ENCODE measurements around the gene CHDH. TPM values are rescaled to one million over a fixed set of nuclear protein-coding genes. Genes with fewer than 3 reads are reported as not detected.

Gene CHDH
- total RNA-seq, 2 experiments from 2014 or later: 0.31 to 0.60 TPM

GRCh38 chr3:53845103-53845880 is 927 bp downstream of the CHDH start:
- H3K36me3 ChIP-seq (ENCODE audit: insufficient read depth, low read length): no peaks in the 10 kb centered on the region
- no peaks in the 10 kb centered on the region for H3K9me3 ChIP-seq (ENCODE audit: control insufficient read depth in 1 of 2, insufficient read depth in 1 of 2, low read length in 2 of 2)
- Mint-ChIP-seq H3K9me3 (no peaks in the 10 kb centered on the region), H3K27me3 (peaks cover 55% of the 10 kb centered on the region), H3K27ac (no peak overlapping the region), H3K4me1 (ENCODE audit: low read depth) (peaks cover 3% of the 10 kb centered on the region), H3K4me3 (peak overlapping the region; percentile 54), H3K36me3 (ENCODE audit: low read depth) (no peaks in the 10 kb centered on the region)
- intact Hi-C loops (cut with DNase I, micrococcal nuclease): no loop called here
- H3K4me3 ChIP-seq (ENCODE audit: low read length): peak overlapping the region; percentile 29
- H3K27ac ChIP-seq (ENCODE audit: low read depth in 1 of 2, low read length in 2 of 2): no peak overlapping the region
- ATAC-seq (ENCODE audit: poor library complexity) (no peak), DNase-seq (no peak)
- H3K4me1 ChIP-seq (ENCODE audit: insufficient read depth, low read length): peaks cover 13% of the 10 kb centered on the region
- POLR2A ChIA-PET: no interaction called here
- CTCF ChIA-PET: no interaction called here
- TF ChIP-seq CTCF (IDR thresholded peaks at IDR 0.05): no peak
- peaks cover 37 to 60% of the 10 kb centered on the region in 2 experiments for H3K27me3 ChIP-seq (ENCODE audit: control insufficient read depth in 1 of 2, insufficient read depth in 2 of 2, low read length in 2 of 2)

DNA sequence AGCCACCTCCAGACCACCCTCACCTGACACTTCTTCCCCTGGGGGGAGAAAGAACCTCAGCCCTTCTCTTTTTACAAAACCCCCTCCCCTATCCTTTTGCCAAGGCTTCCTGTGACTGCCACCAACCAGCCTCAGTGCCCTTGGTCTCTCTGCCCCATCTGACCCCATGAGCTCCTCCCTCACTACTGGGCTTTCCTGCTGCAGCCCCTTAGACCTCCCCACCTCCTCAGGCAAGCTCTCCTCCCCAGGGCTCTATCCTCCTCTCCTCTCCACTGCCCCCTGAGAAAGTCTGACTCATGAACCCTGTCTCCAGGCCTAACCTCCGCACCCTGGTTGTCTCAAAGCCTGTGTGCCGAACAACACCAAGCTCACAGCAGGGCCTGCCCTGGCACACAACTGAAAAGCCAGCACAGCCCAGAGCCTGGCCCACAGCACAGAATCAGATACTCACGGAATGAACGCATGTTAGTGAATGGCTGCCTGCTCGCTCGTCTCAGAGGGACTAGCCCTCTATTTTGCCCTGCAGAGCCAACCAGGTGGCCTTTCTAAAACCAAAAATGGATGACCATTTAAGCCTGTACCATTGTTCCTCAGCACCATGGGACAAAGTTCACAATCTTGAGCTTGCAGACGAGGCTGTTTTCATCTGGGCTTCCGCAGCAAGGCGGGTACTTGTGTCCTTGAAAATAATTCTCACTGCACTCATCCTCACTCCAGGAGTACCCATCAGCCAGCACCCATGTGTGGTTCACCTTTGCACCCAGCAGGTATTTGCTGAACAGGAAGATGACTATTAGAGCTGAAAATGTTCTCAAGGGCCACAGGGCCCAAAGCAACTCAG is 1.7 kb downstream of the CHDH start:
- Histone ChIP-seq H3K27me3 (ENCODE audit: control insufficient read depth in 1 of 2, insufficient read depth in 2 of 2, low read length in 2 of 2) (peaks cover 37 to 60% of the 10 kb centered on the region in 2 experiments), H3K9me3 (ENCODE audit: control insufficient read depth in 1 of 2, insufficient read depth in 1 of 2, low read length in 2 of 2) (no peaks in the 10 kb centered on the region), H3K4me1 (ENCODE audit: insufficient read depth, low read length) (peaks cover 13% of the 10 kb centered on the region), H3K36me3 (ENCODE audit: insufficient read depth, low read length) (no peaks in the 10 kb centered on the region), H3K4me3 (ENCODE audit: low read length) (no peak overlapping the region), H3K27ac (ENCODE audit: low read depth in 1 of 2, low read length in 2 of 2) (no peak overlapping the region)
- Mint-ChIP-seq H3K27me3 (peaks cover 55% of the 10 kb centered on the region), H3K9me3 (no peaks in the 10 kb centered on the region), H3K36me3 (ENCODE audit: low read depth) (no peaks in the 10 kb centered on the region), H3K4me3 (no peak overlapping the region), H3K27ac (no peak overlapping the region), H3K4me1 (ENCODE audit: low read depth) (peaks cover 3% of the 10 kb centered on the region)
- ChIA-PET POLR2A (no interaction called here), CTCF (no interaction called here)
- no peak for TF ChIP-seq CTCF (IDR thresholded peaks at IDR 0.05)
- intact Hi-C loops (cut with DNase I, micrococcal nuclease): no loop called here
- DNase-seq: no peak
- ATAC-seq (ENCODE audit: poor library complexity): no peak

GRCh38 chr3:53843195-53844177 is 2.7 kb downstream of the CHDH start:
- Histone ChIP-seq H3K9me3 (ENCODE audit: control insufficient read depth in 1 of 2, insufficient read depth in 1 of 2, low read length in 2 of 2) (no peaks in the 10 kb centered on the region), H3K4me3 (ENCODE audit: low read length) (no peak overlapping the region), H3K4me1 (ENCODE audit: insufficient read depth, low read length) (peaks cover 13% of the 10 kb centered on the region), H3K36me3 (ENCODE audit: insufficient read depth, low read length) (no peaks in the 10 kb centered on the region), H3K27me3 (ENCODE audit: control insufficient read depth in 1 of 2, insufficient read depth in 2 of 2, low read length in 2 of 2) (peaks cover 40 to 53% of the 10 kb centered on the region in 2 experiments), H3K27ac (ENCODE audit: low read depth in 1 of 2, low read length in 2 of 2) (no peak overlapping the region)
- Mint-ChIP-seq H3K27me3 (peaks cover 53% of the 10 kb centered on the region), H3K36me3 (ENCODE audit: low read depth) (no peaks in the 10 kb centered on the region), H3K4me1 (ENCODE audit: low read depth) (peaks cover 3% of the 10 kb centered on the region), H3K9me3 (no peaks in the 10 kb centered on the region), H3K27ac (no peak overlapping the region), H3K4me3 (no peak overlapping the region)
- TF ChIP-seq CTCF (IDR thresholded peaks at IDR 0.05): no peak
- POLR2A ChIA-PET: no interaction called here
- no peak for DNase-seq
- no peak for ATAC-seq (ENCODE audit: poor library complexity)
- intact Hi-C loops (cut with DNase I, micrococcal nuclease): no loop called here
- CTCF ChIA-PET: no interaction called here

All from CD4-positive, alpha-beta T cell (primary cell).